Lower leg skin (tissue), 3 donors: ENCODE data around the gene MEF2C.

Source experiments
- CTCF ChIP-seq, 3 donors: fragments of 450-650 bp; IDR thresholded peaks; one replicate each; pipeline ENCODE4 v1.5.1; 2016; ENCODE audit warnings: antibody characterized with exemption in 3 of 3, mild to moderate bottlenecking in 3 of 3, moderate library complexity in 2 of 3
- POLR2A ChIP-seq, 2 donors: fragments of 450-650 bp; IDR thresholded peaks; one replicate each; pipeline ENCODE4 v1.6.1; 2016 to 2017; ENCODE audit warnings: antibody characterized with exemption in 2 of 2, mild to moderate bottlenecking in 1 of 2, moderate library complexity in 1 of 2

GRCh38 chr5:88786789-88787188 lies 96.2 kb downstream of the MEF2C start:
- TF ChIP-seq CTCF (IDR thresholded peaks at IDR 0.05) (no peak), POLR2A (IDR thresholded peaks at IDR 0.05) (no peak)
